ENCODE results near the gene XYLT1.

DNA sequence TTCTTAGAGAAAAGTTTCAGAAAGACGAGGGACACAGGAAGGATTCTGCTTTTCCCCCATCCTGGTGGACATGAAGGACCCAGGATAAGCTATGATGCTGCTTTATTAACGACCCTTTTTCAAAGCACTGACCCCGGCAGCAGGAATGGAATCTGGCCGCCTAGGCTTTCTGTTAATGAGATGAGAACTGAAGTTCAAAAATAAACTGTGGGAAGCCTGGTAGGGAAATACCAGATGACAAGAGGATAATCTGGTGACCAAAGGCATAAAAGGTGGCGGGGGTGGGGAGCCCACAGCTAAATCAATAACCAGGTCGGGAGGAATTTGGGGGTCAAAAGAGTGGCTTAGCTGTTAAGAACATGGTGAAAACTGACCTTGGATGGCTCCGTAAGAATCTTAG is 171.0 kb downstream of the XYLT1 start:
- TF ChIP-seq, protein P1, sequence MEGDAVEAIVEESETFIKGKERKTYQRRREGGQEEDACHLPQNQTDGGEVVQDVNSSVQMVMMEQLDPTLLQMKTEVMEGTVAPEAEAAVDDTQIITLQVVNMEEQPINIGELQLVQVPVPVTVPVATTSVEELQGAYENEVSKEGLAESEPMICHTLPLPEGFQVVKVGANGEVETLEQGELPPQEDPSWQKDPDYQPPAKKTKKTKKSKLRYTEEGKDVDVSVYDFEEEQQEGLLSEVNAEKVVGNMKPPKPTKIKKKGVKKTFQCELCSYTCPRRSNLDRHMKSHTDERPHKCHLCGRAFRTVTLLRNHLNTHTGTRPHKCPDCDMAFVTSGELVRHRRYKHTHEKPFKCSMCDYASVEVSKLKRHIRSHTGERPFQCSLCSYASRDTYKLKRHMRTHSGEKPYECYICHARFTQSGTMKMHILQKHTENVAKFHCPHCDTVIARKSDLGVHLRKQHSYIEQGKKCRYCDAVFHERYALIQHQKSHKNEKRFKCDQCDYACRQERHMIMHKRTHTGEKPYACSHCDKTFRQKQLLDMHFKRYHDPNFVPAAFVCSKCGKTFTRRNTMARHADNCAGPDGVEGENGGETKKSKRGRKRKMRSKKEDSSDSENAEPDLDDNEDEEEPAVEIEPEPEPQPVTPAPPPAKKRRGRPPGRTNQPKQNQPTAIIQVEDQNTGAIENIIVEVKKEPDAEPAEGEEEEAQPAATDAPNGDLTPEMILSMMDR (IDR thresholded peaks at IDR 0.05), result no peak
- TF ChIP-seq POLR2A (IDR thresholded peaks at IDR 0.05), result no peak

Data from vagina (tissue), 2 donors.